ENCODE data around the gene KANSL1L. TPM values are rescaled to one million over a fixed set of nuclear protein-coding genes. Genes with fewer than 3 reads are reported as not detected.

Gene KANSL1L
- total and polyA plus RNA-seq, 8 donors: 29.6 to 54.6 (median 47.5) TPM

DNA sequence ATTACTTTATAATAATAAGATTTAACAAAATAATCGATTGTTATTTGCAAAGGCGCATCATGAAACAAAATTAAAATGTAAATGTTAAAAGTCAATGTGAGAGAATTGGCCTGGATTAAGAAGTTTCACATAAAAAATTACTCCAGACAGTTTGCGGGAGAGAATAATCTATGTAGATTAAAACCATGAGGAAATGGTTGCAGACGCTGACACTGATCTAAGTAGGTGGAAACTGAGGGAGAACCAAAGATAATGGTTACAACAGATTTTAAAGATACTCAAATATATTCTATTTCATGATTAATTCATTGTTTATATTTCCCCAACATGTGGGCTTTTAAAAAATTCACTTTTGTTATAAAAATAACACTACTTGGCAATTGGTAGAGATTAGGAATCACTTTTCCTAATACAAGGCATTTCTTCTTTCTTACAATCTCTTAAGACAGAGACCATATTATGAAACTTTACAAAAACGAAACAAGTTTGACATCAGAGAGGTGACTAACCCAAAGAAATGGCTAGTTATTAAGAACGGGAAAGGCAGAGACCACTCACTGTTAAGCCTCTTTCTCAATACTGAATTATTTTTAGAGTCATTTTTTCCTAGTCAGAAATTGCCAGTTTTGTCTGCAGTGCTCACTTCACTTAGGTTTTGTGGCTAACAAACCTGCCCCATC lies 1.6 kb downstream of the KANSL1L start:
- ATAC-seq (peak; percentile 4), DNase-seq (peak in 1 of 4 donors; percentile 41)
- TF ChIP-seq, protein P1, sequence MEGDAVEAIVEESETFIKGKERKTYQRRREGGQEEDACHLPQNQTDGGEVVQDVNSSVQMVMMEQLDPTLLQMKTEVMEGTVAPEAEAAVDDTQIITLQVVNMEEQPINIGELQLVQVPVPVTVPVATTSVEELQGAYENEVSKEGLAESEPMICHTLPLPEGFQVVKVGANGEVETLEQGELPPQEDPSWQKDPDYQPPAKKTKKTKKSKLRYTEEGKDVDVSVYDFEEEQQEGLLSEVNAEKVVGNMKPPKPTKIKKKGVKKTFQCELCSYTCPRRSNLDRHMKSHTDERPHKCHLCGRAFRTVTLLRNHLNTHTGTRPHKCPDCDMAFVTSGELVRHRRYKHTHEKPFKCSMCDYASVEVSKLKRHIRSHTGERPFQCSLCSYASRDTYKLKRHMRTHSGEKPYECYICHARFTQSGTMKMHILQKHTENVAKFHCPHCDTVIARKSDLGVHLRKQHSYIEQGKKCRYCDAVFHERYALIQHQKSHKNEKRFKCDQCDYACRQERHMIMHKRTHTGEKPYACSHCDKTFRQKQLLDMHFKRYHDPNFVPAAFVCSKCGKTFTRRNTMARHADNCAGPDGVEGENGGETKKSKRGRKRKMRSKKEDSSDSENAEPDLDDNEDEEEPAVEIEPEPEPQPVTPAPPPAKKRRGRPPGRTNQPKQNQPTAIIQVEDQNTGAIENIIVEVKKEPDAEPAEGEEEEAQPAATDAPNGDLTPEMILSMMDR (IDR thresholded peaks at IDR 0.05): no peak
- intact Hi-C loops (cut with DNase I): no loop called here
- no peaks in the 10 kb centered on the region for H3K27me3 ChIP-seq
- H3K36me3 ChIP-seq: no peaks in the 10 kb centered on the region
- peak overlapping the region; percentile 99 to 100 for H3K27ac ChIP-seq
- no peaks in the 10 kb centered on the region for H3K9me3 ChIP-seq
- H3K4me1 ChIP-seq: peaks cover 9 to 48% of the 10 kb centered on the region in 2 donors
- H3K4me3 ChIP-seq: peak overlapping the region; percentile 72 to 76

DNA sequence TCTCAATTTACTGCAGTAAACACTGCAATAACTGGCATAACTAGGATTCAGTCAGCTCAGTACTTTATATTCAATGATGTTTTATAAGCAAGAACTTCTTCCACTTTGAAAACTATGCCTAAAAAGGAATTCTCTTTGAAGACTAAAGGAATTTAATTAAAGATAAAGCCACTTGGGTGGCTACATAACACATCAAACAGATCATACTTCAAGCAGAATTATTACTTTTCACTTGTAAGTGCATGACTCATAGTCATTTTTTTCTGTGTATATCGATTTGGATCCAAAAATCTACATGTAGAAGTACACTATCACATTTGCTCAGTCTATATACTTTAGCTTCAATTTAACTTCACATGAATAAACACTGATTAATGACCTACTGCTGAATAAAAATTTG lies 4.0 kb downstream of the KANSL1L start:
- intact Hi-C loops (cut with DNase I): no loop called here
- DNase-seq (no peak), ATAC-seq (no peak)
- peaks cover 9 to 49% of the 10 kb centered on the region in 2 donors for H3K4me1 ChIP-seq
- H3K27ac ChIP-seq: peak overlapping the region; percentile 99 to 100
- H3K4me3 ChIP-seq: no peak overlapping the region
- H3K36me3 ChIP-seq: no peaks in the 10 kb centered on the region
- no peaks in the 10 kb centered on the region for H3K9me3 ChIP-seq
- TF ChIP-seq, protein P1 (IDR thresholded peaks at IDR 0.05): no peak
- no peaks in the 10 kb centered on the region for H3K27me3 ChIP-seq

DNA sequence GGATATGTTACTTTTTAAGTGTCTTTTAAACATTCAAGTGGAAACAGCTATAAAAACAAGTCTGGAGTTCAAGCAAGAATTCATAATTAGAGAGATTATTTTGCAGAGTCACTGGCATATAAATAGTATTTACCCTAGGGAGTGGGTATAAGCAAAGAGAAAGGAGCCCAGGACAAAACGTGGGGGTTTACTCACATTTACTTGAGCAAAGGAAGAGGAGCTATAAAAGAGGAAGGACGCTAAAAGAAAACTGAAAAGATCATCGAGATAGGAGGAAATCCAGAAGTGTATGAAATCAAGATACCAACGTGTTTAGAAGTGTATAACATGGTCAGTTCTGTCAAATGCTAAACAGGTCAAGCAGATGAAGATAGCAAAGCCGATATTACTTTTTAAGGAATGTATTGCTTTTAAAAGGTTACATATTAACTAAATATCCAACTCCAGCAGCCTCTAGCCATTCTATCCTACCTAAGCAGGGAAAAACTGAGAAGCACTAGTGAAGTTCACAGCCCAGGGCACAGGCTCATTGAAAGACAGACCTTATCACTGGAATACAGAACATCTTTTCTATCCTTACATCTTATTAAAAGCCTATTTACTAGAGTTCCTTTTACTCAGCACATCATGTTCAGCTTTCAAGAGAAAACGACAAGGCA lies 8.6 kb downstream of the KANSL1L start:
- intact Hi-C loops (cut with DNase I): no loop called here

DNA sequence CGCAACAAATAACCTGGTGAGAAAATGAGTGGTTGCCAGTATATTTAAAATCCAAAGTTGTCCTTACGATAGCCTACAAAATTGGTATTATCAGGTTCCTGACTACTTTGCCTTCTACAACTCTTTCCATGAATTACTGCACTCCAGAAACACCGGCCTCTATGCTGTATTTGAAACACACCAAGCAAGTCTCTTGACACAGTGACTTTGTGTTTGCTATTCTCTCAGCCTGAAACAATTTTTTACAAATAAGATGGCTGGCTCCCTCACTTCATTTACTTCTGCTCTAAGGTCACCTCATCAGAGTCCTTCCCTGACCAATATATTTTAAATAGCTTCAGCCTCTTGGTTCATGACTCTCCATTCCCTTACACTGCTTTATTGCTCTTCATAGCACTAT lies 12.2 kb downstream of the KANSL1L start:
- no peaks in the 10 kb centered on the region for H3K27me3 ChIP-seq
- DNase-seq (no peak), ATAC-seq (no peak)
- H3K9me3 ChIP-seq: no peaks in the 10 kb centered on the region
- TF ChIP-seq, protein P1 (IDR thresholded peaks at IDR 0.05): no peak
- intact Hi-C loops (cut with DNase I): no loop called here
- no peak overlapping the region for H3K4me3 ChIP-seq
- H3K27ac ChIP-seq: no peak overlapping the region
- peaks cover 0 to 7% of the 10 kb centered on the region in 2 donors for H3K36me3 ChIP-seq
- H3K4me1 ChIP-seq: peaks cover 0 to 8% of the 10 kb centered on the region in 2 donors

More for the DNA sequence above, 8.6 kb downstream of the KANSL1L start:
- no peaks in the 10 kb centered on the region for H3K9me3 ChIP-seq
- peak overlapping the region in 1 of 2 donors; percentile 19 for H3K27ac ChIP-seq
- no peak for DNase-seq
- H3K4me3 ChIP-seq: no peak overlapping the region
- no peaks in the 10 kb centered on the region for H3K36me3 ChIP-seq
- H3K4me1 ChIP-seq: peaks cover 5 to 27% of the 10 kb centered on the region in 2 donors
- TF ChIP-seq, protein P1 (IDR thresholded peaks at IDR 0.05): no peak
- no peaks in the 10 kb centered on the region for H3K27me3 ChIP-seq
- no peak for ATAC-seq

DNA sequence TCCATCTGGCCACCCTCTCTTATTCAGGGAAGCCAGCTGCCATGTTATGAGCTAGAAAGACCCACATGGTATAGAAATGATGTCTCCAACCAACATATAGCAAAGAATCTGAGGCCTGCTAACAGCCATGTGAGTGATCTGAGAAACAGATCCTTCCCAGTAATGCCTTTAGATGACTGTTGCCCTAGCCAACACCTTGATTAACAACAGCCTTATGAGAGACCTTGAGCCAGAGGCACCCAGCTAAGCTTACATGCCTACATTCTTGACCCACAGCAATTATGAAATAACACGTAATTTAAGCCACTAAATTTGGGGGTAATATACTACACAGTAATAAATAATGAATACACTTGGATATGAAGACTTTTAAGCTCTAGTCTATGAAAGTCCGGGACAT lies 13.0 kb downstream of the KANSL1L start:
- Histone ChIP-seq H3K4me1 (peaks cover 0 to 3% of the 10 kb centered on the region in 2 donors), H3K9me3 (no peaks in the 10 kb centered on the region), H3K27ac (no peak overlapping the region), H3K4me3 (no peak overlapping the region), H3K27me3 (no peaks in the 10 kb centered on the region), H3K36me3 (peaks cover 0 to 16% of the 10 kb centered on the region in 2 donors)
- TF ChIP-seq, protein P1 (IDR thresholded peaks at IDR 0.05): no peak
- DNase-seq (no peak), ATAC-seq (no peak)
- intact Hi-C loops (cut with DNase I): no loop called here

All from left lung (tissue), 10 donors.